Smooth muscle cell (in vitro differentiated cells): ENCODE measurements around the gene VPS13D. TPM values are rescaled to one million over a fixed set of nuclear protein-coding genes. Genes with fewer than 3 reads are reported as not detected.

Experiments
- DNase-seq: peaks from one replicate; lab custom pipeline; 2025; ENCODE audit not compliant: unreplicated experiment; lab: John Stamatoyannopoulos, UW
- H2AFZ ChIP-seq: fragments of 200-600 bp; sonication (generic); 2 replicates; pipeline ENCODE4 v1.6.0; 2016; ENCODE audit warnings: antibody characterized with exemption, low read depth, mild to moderate bottlenecking
- H3F3A ChIP-seq: fragments of 200-600 bp; sonication (generic); 2 replicates; pipeline ENCODE4 v1.6.0; 2017; ENCODE audit warnings: antibody characterized with exemption, low read depth
- H3K27ac ChIP-seq: fragments of 200-600 bp; sonication (generic); 2 replicates; pipeline ENCODE4 v1.5.1; 2016; ENCODE audit warnings: low read depth, mild to moderate bottlenecking
- H3K27me3 ChIP-seq: fragments of 200-600 bp; sonication (generic); 2 replicates; pipeline ENCODE4 v1.6.1; 2016; ENCODE audit warnings: low read depth, mild to moderate bottlenecking
- H3K36me3 ChIP-seq: fragments of 200-600 bp; sonication (generic); 2 replicates; pipeline ENCODE4 v1.5.1; 2016; ENCODE audit warnings: low read depth
- H3K4me1 ChIP-seq: fragments of 200-600 bp; sonication (generic); 2 replicates; pipeline ENCODE4 v1.5.1; 2016; ENCODE audit warnings: low read depth
- H3K4me2 ChIP-seq: fragments of 200-600 bp; sonication (generic); 2 replicates; pipeline ENCODE4 v1.6.0; 2016; ENCODE audit warnings: mild to moderate bottlenecking
- H3K4me3 ChIP-seq: fragments of 200-600 bp; sonication (generic); 2 replicates; pipeline ENCODE4 v1.5.1; 2016; ENCODE audit warnings: mild to moderate bottlenecking
- H3K79me2 ChIP-seq: fragments of 200-600 bp; sonication (generic); 2 replicates; pipeline ENCODE4 v1.6.0; 2016; ENCODE audit warnings: low read depth, mild to moderate bottlenecking
- H3K9ac ChIP-seq: fragments of 200-600 bp; sonication (generic); 2 replicates; pipeline ENCODE4 v1.6.0; 2016; ENCODE audit warnings: low read depth
- H3K9me3 ChIP-seq: fragments of 200-600 bp; sonication (generic); replicated peaks from 2 replicates; pipeline ENCODE4 v1.5.1; 2016; ENCODE audit warnings: low read depth
- H4K20me1 ChIP-seq: fragments of 200-600 bp; sonication (generic); 2 replicates; pipeline ENCODE4 v1.6.0; 2016; ENCODE audit warnings: low read depth
- WGBS: methylation state at CpG from one replicate; pipeline ENCODE4 v1.1.7; 2016; ENCODE audit warnings: low lambda C conversion rate; 5-methylcytosine and 5-hydroxymethylcytosine counted together
- polyA plus RNA-seq: library from polyadenylated mRNA; unstranded; fragments of >200 nt; fragmentation: Nextera tagmentation; extraction: Ambion mirVana; gene quantifications from 2 replicates; pipeline ENCODE4 v1.2.1, GENCODE V29; 2016
- total RNA-seq: library from RNA; depleted of rRNA; stranded (reverse); fragments of >200 nt; gene quantifications from 2 replicates; pipeline ENCODE4 v1.2.3, GENCODE V29; 2014
- TF ChIP-seq, protein P1 (sequence below): fragments of 200-600 bp; sonication (generic); IDR thresholded peaks from 2 replicates; pipeline ENCODE4 v1.5.1; 2017; ENCODE audit warnings: borderline replicate concordance, mild to moderate bottlenecking, antibody characterized with exemption; ENCODE audit not compliant: insufficient read depth, poor library complexity, severe bottlenecking

Gene VPS13D
- total and polyA plus RNA-seq, 2 experiments from 2014 or later = 3.5 to 20.0 TPM

DNA sequence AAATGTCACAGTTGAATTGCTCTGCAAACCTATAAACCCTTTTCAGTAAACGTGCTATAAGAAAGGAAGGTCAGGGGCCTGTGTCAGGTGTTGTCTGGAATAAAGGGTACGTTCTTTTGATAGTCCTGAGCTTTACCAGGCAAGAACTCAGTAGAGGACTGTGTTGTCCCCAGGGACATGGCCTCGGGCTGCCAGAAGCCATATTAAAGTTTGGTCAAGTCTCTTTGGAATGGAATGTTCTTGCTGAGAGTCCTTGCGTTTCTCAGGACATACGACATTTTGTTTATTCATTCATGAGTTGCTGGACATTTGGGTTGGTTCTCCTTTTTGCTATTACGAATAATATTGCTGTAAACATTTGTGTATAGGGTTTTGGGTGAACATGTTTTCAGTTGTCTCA lies 16.8 kb downstream of the VPS13D start:
- Histone ChIP-seq H3K27me3 (no peaks in the 10 kb centered on the region), H2AFZ (no peak overlapping the region), H3K36me3 (peaks cover 9% of the 10 kb centered on the region), H3K4me1 (no peaks in the 10 kb centered on the region), H3K4me2 (no peak overlapping the region), H4K20me1 (peaks cover 9% of the 10 kb centered on the region), H3K9me3 (no peaks in the 10 kb centered on the region), H3K9ac (no peak overlapping the region), H3F3A (no peaks in the 10 kb centered on the region), H3K27ac (no peak overlapping the region), H3K4me3 (no peak overlapping the region), H3K79me2 (no peaks in the 10 kb centered on the region)
- no peak for DNase-seq
- TF ChIP-seq, protein P1, sequence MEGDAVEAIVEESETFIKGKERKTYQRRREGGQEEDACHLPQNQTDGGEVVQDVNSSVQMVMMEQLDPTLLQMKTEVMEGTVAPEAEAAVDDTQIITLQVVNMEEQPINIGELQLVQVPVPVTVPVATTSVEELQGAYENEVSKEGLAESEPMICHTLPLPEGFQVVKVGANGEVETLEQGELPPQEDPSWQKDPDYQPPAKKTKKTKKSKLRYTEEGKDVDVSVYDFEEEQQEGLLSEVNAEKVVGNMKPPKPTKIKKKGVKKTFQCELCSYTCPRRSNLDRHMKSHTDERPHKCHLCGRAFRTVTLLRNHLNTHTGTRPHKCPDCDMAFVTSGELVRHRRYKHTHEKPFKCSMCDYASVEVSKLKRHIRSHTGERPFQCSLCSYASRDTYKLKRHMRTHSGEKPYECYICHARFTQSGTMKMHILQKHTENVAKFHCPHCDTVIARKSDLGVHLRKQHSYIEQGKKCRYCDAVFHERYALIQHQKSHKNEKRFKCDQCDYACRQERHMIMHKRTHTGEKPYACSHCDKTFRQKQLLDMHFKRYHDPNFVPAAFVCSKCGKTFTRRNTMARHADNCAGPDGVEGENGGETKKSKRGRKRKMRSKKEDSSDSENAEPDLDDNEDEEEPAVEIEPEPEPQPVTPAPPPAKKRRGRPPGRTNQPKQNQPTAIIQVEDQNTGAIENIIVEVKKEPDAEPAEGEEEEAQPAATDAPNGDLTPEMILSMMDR = no peak
- WGBS = 96% methylated on average over 6 of the region's 6 CpGs

DNA sequence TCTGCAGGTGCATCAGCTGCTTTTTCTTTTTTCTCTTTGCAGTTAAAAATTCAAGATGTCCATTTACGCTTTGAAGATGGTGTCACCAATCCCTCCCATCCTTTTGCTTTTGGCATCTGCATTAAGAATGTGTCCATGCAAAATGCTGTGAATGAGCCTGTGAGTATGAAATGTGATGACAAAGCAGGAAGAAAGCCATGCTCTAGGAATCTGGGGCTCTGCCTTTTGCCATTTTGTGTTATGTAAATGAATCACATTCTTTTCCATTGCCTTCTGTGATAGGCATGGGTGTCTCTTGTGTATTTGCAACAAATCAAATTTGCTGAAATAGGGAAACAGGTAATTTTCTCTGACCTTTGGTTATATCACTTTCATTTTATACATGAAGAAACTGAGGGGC lies 19.4 kb downstream of the VPS13D start:
- H3K4me3 ChIP-seq = no peak overlapping the region
- WGBS = 97% methylated on average over 1 of the region's 1 CpG
- no peaks in the 10 kb centered on the region for H3F3A ChIP-seq
- H3K27me3 ChIP-seq = no peaks in the 10 kb centered on the region
- TF ChIP-seq, protein P1 = no peak
- H4K20me1 ChIP-seq = peaks cover 4% of the 10 kb centered on the region
- H3K79me2 ChIP-seq = no peaks in the 10 kb centered on the region
- H3K9me3 ChIP-seq = no peaks in the 10 kb centered on the region
- no peak overlapping the region for H3K27ac ChIP-seq
- no peak overlapping the region for H3K9ac ChIP-seq
- H3K4me1 ChIP-seq = no peaks in the 10 kb centered on the region
- H3K36me3 ChIP-seq = peaks cover 9% of the 10 kb centered on the region
- no peak overlapping the region for H2AFZ ChIP-seq
- no peak overlapping the region for H3K4me2 ChIP-seq
- DNase-seq = no peak

DNA sequence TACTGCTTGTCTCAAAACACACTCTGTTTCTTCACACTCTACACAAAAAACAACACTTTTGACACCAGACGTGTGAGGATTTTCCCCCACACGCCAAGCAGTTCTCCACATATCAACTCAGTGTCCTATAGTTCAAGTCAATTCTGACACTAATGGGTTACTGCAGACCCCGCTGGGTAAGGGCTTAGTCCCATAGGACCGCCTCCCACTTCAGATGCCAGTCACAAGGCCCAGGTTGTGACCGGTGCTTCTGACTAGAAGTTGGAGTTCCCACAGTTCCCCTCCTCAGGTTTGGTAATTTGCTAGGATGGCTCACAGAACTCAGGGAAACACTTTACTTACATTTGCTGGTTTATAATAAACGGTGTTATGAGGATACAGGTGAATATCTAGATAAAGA lies 19.9 kb downstream of the VPS13D start:
- Histone ChIP-seq H3K27ac (no peak overlapping the region), H3F3A (no peaks in the 10 kb centered on the region), H3K79me2 (no peaks in the 10 kb centered on the region), H3K4me2 (no peak overlapping the region), H3K4me1 (no peaks in the 10 kb centered on the region), H4K20me1 (peaks cover 4% of the 10 kb centered on the region), H2AFZ (no peak overlapping the region), H3K9me3 (no peaks in the 10 kb centered on the region), H3K27me3 (no peaks in the 10 kb centered on the region), H3K4me3 (no peak overlapping the region), H3K9ac (no peak overlapping the region), H3K36me3 (peaks cover 9% of the 10 kb centered on the region)
- DNase-seq = no peak
- WGBS = 91% methylated on average over 6 of the region's 6 CpGs
- TF ChIP-seq, protein P1 = no peak

DNA sequence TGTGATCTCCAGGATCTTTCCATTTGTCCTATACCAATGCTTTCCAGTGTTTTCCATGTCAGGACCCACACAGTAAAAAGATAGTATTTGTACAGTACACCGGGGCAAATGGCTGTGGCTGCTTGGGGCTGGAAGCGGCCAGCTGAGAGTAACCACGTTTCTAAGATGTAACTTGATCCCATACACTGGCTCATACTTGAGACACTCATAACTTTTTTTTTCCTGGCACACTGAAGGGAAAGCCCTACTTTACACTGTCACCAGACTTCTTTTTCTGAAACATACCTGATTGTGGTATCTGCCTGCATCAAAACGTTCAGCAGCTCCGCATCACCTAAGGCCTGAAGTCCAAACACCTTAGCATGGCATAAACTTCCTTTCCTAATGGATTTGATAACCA lies 21.6 kb downstream of the VPS13D start:
- Histone ChIP-seq H3K36me3 (peaks cover 9% of the 10 kb centered on the region), H3K4me2 (no peak overlapping the region), H3K79me2 (no peaks in the 10 kb centered on the region), H3K4me1 (no peaks in the 10 kb centered on the region), H3K9ac (no peak overlapping the region), H2AFZ (no peak overlapping the region), H3K27ac (no peak overlapping the region), H3K27me3 (no peaks in the 10 kb centered on the region), H3F3A (no peaks in the 10 kb centered on the region), H3K9me3 (no peaks in the 10 kb centered on the region), H4K20me1 (peaks cover 4% of the 10 kb centered on the region), H3K4me3 (no peak overlapping the region)
- WGBS = 89% methylated on average over 5 of the region's 5 CpGs
- TF ChIP-seq, protein P1 = no peak
- DNase-seq = no peak
